Fibroblast of skin of back (primary cell): Measurements from ENCODE around the gene BCKDK.

Source experiments
- DNase-seq: peaks from one replicate; pipeline ENCODE4 v3.0.0-alpha.2; 2013

The BCKDK gene

GRCh38 chr16:31080035-31080629 is 28.1 kb upstream of the BCKDK start:
- no peak for DNase-seq

GRCh38 chr16:31080756-31081419 is 27.3 kb upstream of the BCKDK start:
- DNase-seq, result no peak

DNA sequence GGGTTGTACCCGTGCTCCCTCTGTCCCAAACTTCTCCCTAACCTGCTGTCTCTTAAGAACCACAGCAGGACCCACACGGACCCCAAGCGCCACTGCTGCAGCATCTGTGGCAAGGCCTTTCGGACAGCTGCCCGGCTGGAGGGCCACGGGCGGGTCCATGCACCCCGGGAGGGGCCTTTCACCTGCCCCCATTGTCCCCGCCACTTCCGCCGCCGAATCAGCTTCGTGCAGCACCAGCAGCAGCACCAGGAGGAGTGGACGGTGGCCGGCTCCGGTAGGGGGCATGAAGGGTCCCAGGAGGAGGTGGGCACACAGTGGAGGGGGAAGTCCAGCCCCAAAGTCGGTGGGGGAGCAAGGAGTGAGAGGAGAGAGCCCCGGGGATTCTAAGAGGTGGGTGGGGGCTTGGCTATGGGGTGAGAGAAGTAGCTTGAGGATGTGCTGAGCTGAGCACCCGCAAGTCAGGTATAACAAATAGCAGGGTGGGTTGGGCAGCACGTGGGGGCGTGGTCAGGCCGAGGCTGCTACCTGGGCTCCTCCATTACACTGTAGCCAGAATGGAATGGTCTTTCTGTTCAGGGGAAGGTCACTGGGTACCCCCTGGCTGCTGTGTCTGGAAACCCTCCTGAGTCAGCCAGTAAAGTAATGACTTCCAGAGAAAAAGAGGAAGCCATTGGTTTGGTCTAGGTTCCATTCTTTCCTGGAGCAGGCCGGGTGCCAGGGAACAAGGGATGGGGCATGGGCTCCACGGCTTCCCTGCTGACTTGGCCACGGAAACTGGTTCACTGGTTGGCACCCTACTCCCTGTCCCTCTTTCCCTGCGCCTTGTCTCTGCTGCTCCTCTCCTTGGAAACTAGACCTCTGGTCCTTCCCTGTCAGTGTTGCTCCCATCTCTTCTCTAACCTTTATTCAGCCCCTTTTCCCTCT is 26.5 kb upstream of the BCKDK start:
- no peak for DNase-seq

- no peak for DNase-seq
These were observed 25.7 kb upstream of the BCKDK start for GRCh38 chr16:31082368-31083045.

- no peak for DNase-seq
These were observed 25.1 kb upstream of the BCKDK start for GRCh38 chr16:31083081-31083480.

DNA sequence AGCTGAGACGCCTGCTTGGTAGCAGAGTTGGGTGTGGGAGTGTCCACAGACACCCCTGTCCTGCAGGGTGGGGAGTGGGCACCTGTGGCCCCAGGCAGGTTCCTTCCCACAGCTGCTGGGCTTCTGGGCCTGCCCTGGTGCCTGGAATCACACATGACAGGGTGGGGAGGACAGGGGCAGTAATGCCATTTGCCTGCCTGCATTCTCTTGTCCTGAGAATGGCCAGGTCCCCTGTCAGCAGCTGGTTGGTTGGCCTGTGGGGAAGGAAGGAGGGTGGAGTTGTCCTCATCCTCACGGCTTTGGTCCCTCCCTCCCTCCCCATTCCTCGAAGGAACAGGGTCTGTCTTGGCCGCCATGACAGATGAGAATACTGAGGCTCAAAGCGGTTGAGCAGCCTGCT is 24.6 kb upstream of the BCKDK start:
- DNase-seq, result no peak

GRCh38 chr16:31083981-31084380 is 24.2 kb upstream of the BCKDK start:
- no peak for DNase-seq

DNA sequence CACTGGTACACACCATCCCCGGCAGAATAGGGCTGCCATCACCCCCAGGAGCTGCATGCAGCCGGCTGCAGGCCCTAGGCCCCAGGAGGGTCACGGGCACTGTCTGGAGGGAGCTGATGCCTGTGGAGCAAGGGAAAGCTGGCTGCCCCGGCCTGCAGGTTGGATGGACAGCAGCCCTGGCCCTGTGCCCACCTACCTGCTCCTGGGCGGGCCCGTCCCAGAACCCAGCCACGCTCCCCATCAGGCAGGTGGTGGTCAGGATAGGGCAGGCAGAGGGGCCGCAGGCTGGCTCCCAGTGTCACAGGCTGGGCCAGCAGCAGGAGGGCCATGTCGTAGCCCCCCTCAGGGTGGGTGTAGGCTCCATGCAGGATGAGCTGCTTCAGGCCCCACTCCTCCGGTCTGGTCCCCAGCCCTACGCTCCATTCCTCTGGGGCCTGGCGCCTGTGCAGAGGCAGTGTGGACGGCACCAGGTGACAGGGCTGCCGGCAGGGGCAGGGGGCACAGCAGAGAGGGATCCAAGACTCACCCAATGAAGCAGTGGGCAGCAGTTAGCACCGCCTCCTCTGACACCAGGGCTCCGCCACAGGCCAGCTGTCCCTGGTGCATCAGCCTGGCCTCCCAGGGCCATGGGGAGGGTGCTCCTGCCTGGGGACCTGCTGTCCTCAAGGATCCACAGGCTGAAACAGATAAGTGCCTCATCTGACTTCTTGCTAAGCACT is 23.4 kb upstream of the BCKDK start:
- DNase-seq, result no peak

- no peak for DNase-seq
These were observed 22.8 kb upstream of the BCKDK start for GRCh38 chr16:31085411-31085810.

DNA sequence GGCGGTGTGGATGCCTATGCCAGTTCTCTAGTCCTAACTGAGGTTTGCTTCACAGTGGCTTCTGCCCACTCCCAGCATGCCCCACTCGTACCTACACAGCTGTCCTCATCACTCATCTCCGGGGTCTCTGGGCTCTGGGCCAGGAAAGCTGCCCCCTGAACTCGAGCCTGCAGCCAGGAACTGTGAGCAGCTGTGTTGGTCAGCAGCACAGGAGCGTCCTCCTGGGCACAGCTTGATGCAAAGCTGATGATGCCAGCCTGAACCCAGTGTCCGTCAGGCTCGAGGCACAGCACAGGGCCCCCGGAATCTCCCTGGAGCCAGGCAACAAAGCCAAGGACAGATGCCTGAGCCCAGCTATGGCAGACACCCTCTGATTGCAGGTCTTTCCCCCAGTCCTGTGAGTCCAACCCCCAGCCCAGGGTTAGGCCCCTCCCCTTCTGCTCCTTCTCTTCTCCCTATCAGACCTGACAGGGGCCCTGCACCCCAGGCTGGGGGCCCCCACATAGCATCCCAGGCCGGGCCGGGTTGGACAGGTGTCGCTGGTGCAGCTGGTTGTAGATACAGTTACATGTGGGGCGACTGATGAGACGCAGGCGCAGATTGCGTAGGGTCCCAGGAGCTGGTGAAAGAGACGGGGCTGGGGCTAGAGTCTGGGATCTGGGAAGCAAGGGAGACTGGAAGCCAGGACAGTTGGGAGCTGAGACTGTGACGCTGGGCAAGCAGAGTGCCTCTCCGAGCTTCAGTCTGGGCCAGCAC is 22.1 kb upstream of the BCKDK start:
- DNase-seq, result no peak

GRCh38 chr16:31086629-31086906 is 21.6 kb upstream of the BCKDK start:
- no peak for DNase-seq

DNA sequence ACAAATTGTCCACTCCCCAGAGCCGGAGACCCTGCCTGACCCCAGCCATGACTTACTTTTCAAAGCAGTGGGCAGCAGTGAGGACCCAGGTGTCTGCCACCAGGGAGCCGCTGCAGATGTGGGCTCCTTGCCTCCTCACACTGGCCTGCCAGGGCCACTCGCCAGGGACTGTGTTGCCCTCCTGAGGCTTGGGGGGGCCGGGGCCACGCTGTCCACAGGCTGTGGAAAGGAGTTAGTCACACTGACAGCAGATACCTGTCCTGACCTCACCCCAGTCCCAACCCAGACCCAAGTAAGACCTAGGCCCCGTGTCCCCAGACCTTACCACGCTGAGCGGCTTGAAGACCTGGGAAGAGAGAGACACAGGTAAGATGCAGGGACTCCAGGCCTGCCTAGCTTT is 20.7 kb upstream of the BCKDK start:
- no peak for DNase-seq

- no peak for DNase-seq
These were observed 20.2 kb upstream of the BCKDK start for GRCh38 chr16:31087971-31088370.

GRCh38 chr16:31088459-31089183 is 19.6 kb upstream of the BCKDK start, which contains the start of gene PRSS53:
Gene PRSS53 (minus strand): TSS chr16:31088943. CDS start chr16:31088809, 134 bp downstream.
- no peak for DNase-seq

DNA sequence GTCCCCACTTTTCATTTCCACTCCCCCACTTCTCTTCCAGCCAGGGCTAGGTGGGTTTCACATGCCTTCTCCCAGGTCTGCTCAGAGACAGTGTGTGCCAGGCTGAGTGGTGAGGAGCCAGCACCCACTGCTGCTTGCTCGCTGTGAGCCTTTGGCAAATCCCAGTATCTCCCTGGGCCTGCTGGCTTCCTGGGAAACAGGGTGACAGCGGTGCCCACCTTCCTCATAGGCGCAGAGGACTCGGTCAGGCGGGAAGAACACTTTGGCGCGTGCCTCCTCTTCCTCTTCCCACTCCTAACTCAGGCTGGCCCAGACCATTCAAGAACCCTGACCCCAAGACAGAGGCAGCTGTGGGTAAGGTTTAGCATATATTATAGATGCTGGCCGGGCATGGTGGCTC is 19.0 kb upstream of the BCKDK start:
- DNase-seq, result no peak

DNA sequence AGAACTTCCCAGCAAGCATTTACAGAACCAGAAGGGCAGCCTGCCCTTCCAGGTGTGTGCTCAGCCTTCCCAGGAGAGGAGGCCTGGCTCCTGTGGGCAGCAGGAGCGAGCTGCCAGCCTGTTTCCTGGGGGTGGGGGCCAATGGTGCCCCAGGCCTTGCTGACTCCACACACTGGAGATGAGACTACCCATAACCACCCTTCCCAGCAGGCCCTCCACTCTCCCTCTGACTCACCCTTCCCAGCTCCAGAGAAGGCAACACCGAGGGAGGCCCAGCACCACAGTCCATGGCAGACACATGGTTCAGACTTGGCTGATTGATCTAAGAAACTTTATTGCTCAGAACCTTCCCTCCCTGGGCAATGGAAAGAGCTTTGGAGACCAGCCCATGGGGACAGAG is 17.6 kb upstream of the BCKDK start:
- peak; percentile 50 for DNase-seq

- no peak for DNase-seq
These were observed 15.9 kb upstream of the BCKDK start for GRCh38 chr16:31092330-31092729.

- peak; percentile 45 for DNase-seq
These were observed 15.0 kb upstream of the BCKDK start for GRCh38 chr16:31093132-31093703.

- no peak for DNase-seq
These were observed 14.1 kb upstream of the BCKDK start for GRCh38 chr16:31094088-31094423.

GRCh38 chr16:31094424-31095120 is 13.6 kb upstream of the BCKDK start, which contains the start of gene VKORC1:
Gene VKORC1 (minus strand): TSS chr16:31094797. CDS start chr16:31094729, 68 bp downstream.
- peak; percentile 99 for DNase-seq
